Middle frontal gyrus (tissue), 1 donor: ENCODE measurements around the gene P2RX6.

ENCODE experiments used
- DNase-seq: peaks from one replicate; pipeline ENCODE4 v3.0.0-alpha.2; 2015; ENCODE audit warnings: low spot score; ENCODE audit errors: extremely low spot score

The P2RX6 gene

DNA sequence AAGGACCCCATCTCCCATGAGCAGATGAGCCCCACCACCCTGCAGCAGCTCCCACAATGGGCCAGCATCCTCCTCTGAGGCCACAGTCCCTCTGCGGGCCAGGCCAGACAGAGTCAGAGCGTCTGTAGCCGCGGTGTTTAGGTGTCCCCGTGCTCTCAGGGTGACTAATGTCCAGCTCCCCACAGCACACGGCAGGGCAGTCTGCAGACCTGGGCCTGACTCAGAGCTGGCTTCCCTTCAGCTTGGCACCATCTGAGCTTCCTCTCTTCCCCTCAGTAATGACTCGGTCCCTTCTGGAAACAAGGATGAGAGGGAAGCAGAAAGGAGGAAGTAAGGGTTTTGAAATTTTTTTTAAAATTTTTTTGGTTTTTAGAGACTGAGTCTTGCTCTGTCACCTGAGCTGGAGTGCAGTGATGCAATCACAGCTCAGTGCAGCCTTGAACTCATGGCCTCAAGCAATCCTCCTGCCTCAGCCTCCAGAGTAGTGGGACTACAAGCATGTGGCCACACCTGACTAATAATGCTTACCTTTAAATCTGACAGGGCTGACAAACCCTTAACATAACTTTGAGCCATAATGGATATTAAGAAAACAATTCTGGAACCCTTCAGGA lies 59.2 kb downstream of the P2RX6 start:
- DNase-seq: no peak

DNA sequence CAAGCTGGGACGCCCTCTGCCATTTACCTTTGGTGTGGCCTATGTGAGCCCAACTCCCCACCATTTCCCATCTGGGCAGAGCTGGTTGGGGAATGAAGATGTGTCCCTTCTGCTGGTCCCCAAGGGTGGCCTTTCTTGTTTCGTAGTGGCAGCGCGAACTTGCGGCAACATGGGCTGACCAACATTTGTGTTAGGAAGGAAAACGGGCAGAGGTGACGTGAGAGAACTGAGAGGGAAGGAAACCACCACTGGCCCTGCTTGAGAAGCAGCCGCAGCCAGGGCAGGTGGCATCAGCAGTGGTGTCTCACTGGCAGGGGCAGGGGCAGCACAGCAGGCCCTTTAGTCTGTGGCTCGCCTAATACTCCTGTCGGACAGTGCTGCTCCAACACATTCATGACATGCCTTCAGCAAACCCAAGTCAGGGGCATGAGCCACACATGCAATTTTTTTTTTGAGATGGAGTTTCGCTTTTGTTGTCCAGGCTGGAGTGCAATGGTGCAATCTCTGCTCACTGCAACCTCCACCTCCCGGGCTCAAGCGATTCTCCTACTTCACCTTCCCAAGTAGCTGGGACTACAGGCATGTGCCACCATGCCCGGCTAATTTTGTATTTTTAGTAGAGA lies 60.7 kb downstream of the P2RX6 start:
- DNase-seq: no peak

- no peak for DNase-seq
Measured at GRCh38 chr22:21076912-21077625, 62.1 kb downstream of the P2RX6 start.
